ENCODE results near the gene PKN1. TPM values are rescaled to one million over a fixed set of nuclear protein-coding genes. Genes with fewer than 3 reads are reported as not detected.

The PKN1 gene
- total and polyA plus RNA-seq, 9 of the 15 experiments (the other 6 are each of a cell fraction or from before 2014, with no cell fraction given) = 0.30 to 228 (median 77.5) TPM

- no peak for TF ChIP-seq ZNF174 (CRISPR knock-in tag; IDR thresholded peaks at IDR 0.05)
- no peak for TF ChIP-seq KAT2B (IDR thresholded peaks at IDR 0.05; ENCODE audit: low read depth, low read length)
- no peak for TF ChIP-seq MYC (IDR thresholded peaks at IDR 0.05; ENCODE audit: low read depth, low read length)
- TF ChIP-seq MYC (CRISPR knock-in tag; IDR thresholded peaks at IDR 0.05; ENCODE audit: borderline replicate concordance, low read depth) = no peak
- no peak for TF ChIP-seq JUNB (CRISPR knock-in tag; conservative IDR thresholded peaks at IDR 0.05)
- no peak for TF ChIP-seq ZNF165 (CRISPR knock-in tag; IDR thresholded peaks at IDR 0.05; ENCODE audit: borderline replicate concordance)
- no peak for TF ChIP-seq RFX1 (IDR thresholded peaks at IDR 0.05)
- TF ChIP-seq ZNF436 (CRISPR knock-in tag; IDR thresholded peaks at IDR 0.05) = no peak
- peak; percentile 74 for TF ChIP-seq ZNF316 (IDR thresholded peaks at IDR 0.05)
- TF ChIP-seq, protein P1, sequence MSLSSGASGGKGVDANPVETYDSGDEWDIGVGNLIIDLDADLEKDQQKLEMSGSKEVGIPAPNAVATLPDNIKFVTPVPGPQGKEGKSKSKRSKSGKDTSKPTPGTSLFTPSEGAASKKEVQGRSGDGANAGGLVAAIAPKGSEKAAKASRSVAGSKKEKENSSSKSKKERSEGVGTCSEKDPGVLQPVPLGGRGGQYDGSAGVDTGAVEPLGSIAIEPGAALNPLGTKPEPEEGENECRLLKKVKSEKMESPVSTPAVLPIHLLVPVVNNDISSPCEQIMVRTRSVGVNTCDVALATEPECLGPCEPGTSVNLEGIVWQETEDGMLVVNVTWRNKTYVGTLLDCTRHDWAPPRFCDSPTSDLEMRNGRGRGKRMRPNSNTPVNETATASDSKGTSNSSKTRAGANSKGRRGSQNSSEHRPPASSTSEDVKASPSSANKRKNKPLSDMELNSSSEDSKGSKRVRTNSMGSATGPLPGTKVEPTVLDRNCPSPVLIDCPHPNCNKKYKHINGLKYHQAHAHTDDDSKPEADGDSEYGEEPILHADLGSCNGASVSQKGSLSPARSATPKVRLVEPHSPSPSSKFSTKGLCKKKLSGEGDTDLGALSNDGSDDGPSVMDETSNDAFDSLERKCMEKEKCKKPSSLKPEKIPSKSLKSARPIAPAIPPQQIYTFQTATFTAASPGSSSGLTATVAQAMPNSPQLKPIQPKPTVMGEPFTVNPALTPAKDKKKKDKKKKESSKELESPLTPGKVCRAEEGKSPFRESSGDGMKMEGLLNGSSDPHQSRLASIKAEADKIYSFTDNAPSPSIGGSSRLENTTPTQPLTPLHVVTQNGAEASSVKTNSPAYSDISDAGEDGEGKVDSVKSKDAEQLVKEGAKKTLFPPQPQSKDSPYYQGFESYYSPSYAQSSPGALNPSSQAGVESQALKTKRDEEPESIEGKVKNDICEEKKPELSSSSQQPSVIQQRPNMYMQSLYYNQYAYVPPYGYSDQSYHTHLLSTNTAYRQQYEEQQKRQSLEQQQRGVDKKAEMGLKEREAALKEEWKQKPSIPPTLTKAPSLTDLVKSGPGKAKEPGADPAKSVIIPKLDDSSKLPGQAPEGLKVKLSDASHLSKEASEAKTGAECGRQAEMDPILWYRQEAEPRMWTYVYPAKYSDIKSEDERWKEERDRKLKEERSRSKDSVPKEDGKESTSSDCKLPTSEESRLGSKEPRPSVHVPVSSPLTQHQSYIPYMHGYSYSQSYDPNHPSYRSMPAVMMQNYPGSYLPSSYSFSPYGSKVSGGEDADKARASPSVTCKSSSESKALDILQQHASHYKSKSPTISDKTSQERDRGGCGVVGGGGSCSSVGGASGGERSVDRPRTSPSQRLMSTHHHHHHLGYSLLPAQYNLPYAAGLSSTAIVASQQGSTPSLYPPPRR (CRISPR knock-in tag; IDR thresholded peaks at IDR 0.05; ENCODE audit: borderline replicate concordance) = no peak
- TF ChIP-seq DNMT1 (IDR thresholded peaks at IDR 0.05) = no peak
- TF ChIP-seq RBM22 (IDR thresholded peaks at IDR 0.05; ENCODE audit: low read depth, low read length, poor library complexity, severe bottlenecking) = no peak
- TF ChIP-seq UBTF (IDR thresholded peaks at IDR 0.05; ENCODE audit: borderline replicate concordance in 1 of 2, low read depth in 2 of 2, low read length in 2 of 2) = no peak
- TF ChIP-seq POLR2A (conservative IDR thresholded peaks at IDR 0.05) = no peak
- TF ChIP-seq SMARCA5 (IDR thresholded peaks at IDR 0.05) = 0 out of 2 replicates have a peak, but pooled peaks have one; percentile 56
- peak; percentile 27; the same call in 1 of the 2 replicates for TF ChIP-seq MAFK (IDR thresholded peaks at IDR 0.05; ENCODE audit: low read length)
- TF ChIP-seq TBP (optimal IDR thresholded peaks at IDR 0.05; ENCODE audit: low read depth, low read length) = no peak
- TF ChIP-seq SMARCA4 (IDR thresholded peaks at IDR 0.05) = no peak
- no peak for TF ChIP-seq TCF7L2 (IDR thresholded peaks at IDR 0.05; ENCODE audit: low read depth, low read length)
- no peak for TF ChIP-seq FIP1L1 (IDR thresholded peaks at IDR 0.05; ENCODE audit: low read depth, low read length, poor library complexity, severe bottlenecking)
- TF ChIP-seq ZNF696 (CRISPR knock-in tag; conservative IDR thresholded peaks at IDR 0.05) = no peak
- TF ChIP-seq PHF8 (IDR thresholded peaks at IDR 0.05; ENCODE audit: borderline replicate concordance, low read length) = no peak
Measured at GRCh38 chr19:14510311-14511228, 77.5 kb downstream of the PKN1 start (continued).
